ENCODE measurements around the gene NXPH3. TPM values are rescaled to one million over a fixed set of nuclear protein-coding genes. Genes with fewer than 3 reads are reported as not detected.
A peak's percentile ranks its signal among the peaks of the same experiment; 100 is the strongest.

Gene NXPH3
- total and polyA plus RNA-seq, 2 of the 13 experiments (the other 11 are each of a cell fraction or from before 2014, with no cell fraction given): 0.04 to 0.58 TPM

DNA sequence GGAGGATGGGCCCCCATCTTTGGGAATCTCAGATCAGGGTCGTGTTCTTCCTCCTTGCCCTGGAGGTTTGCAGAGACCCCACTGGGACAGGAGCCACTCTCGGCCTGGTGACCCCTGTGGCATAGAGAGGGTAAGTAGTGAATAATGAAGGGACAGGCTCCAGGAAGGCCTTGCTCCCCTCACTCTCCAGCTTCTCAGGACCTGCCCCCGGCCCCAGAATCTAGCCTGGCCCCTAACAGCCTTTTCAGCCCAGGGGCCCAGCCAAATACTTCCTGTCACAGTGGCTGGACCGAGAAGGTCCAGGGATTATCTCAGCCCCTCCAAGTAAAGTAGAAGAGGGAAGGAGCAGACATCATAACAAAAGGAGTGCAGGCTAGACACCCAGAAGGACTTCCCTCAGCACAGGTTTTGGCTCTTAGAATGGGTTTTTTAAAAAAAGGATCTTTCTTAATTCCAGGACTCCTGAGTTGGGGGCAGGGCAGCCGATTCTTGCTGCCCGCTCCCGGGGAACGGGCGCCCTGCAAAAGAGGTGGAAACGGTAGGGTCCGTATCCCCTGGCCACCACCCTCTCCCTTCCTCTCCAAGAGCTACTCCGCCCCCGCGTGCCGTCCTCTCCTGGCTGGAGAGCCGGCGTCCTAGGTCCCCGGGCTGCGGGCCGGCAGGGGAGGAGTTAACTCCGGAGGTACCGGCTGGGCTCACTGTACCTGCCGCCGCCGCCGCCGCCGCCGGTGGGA, 559 bp upstream of the NXPH3 start (continued):
- TF ChIP-seq, protein P1, sequence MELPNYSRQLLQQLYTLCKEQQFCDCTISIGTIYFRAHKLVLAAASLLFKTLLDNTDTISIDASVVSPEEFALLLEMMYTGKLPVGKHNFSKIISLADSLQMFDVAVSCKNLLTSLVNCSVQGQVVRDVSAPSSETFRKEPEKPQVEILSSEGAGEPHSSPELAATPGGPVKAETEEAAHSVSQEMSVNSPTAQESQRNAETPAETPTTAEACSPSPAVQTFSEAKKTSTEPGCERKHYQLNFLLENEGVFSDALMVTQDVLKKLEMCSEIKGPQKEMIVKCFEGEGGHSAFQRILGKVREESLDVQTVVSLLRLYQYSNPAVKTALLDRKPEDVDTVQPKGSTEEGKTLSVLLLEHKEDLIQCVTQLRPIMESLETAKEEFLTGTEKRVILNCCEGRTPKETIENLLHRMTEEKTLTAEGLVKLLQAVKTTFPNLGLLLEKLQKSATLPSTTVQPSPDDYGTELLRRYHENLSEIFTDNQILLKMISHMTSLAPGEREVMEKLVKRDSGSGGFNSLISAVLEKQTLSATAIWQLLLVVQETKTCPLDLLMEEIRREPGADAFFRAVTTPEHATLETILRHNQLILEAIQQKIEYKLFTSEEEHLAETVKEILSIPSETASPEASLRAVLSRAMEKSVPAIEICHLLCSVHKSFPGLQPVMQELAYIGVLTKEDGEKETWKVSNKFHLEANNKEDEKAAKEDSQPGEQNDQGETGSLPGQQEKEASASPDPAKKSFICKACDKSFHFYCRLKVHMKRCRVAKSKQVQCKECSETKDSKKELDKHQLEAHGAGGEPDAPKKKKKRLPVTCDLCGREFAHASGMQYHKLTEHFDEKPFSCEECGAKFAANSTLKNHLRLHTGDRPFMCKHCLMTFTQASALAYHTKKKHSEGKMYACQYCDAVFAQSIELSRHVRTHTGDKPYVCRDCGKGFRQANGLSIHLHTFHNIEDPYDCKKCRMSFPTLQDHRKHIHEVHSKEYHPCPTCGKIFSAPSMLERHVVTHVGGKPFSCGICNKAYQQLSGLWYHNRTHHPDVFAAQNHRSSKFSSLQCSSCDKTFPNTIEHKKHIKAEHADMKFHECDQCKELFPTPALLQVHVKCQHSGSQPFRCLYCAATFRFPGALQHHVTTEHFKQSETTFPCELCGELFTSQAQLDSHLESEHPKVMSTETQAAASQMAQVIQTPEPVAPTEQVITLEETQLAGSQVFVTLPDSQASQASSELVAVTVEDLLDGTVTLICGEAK (IDR thresholded peaks at IDR 0.05): no peak
- TF ChIP-seq, protein P1 (CRISPR knock-in tag; IDR thresholded peaks at IDR 0.05): no peak
- no peak for TF ChIP-seq ZMYM4 (CRISPR knock-in tag; IDR thresholded peaks at IDR 0.05)
- TF ChIP-seq RBM22 (optimal IDR thresholded peaks at IDR 0.05; ENCODE audit: low read length): no peak
- no peak for TF ChIP-seq RELA (CRISPR knock-in tag; IDR thresholded peaks at IDR 0.05)
- no peak for TF ChIP-seq NAIF1 (CRISPR knock-in tag; IDR thresholded peaks at IDR 0.05; ENCODE audit: borderline replicate concordance)
- TF ChIP-seq, protein P2, sequence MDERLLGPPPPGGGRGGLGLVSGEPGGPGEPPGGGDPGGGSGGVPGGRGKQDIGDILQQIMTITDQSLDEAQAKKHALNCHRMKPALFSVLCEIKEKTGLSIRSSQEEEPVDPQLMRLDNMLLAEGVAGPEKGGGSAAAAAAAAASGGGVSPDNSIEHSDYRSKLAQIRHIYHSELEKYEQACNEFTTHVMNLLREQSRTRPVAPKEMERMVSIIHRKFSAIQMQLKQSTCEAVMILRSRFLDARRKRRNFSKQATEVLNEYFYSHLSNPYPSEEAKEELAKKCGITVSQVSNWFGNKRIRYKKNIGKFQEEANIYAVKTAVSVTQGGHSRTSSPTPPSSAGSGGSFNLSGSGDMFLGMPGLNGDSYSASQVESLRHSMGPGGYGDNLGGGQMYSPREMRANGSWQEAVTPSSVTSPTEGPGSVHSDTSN (CRISPR knock-in tag; IDR thresholded peaks at IDR 0.05): no peak
- no peak for TF ChIP-seq PAWR (CRISPR knock-in tag; IDR thresholded peaks at IDR 0.05; ENCODE audit: borderline replicate concordance)
- TF ChIP-seq, protein P3, sequence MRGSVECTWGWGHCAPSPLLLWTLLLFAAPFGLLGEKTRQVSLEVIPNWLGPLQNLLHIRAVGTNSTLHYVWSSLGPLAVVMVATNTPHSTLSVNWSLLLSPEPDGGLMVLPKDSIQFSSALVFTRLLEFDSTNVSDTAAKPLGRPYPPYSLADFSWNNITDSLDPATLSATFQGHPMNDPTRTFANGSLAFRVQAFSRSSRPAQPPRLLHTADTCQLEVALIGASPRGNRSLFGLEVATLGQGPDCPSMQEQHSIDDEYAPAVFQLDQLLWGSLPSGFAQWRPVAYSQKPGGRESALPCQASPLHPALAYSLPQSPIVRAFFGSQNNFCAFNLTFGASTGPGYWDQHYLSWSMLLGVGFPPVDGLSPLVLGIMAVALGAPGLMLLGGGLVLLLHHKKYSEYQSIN (CRISPR knock-in tag; IDR thresholded peaks at IDR 0.05; ENCODE audit: borderline replicate concordance): no peak
- no peak for TF ChIP-seq BCL6 (CRISPR knock-in tag; IDR thresholded peaks at IDR 0.05)
- TF ChIP-seq KAT2B (IDR thresholded peaks at IDR 0.05; ENCODE audit: borderline replicate concordance, low read depth, low read length): no peak
- TF ChIP-seq, protein P4, sequence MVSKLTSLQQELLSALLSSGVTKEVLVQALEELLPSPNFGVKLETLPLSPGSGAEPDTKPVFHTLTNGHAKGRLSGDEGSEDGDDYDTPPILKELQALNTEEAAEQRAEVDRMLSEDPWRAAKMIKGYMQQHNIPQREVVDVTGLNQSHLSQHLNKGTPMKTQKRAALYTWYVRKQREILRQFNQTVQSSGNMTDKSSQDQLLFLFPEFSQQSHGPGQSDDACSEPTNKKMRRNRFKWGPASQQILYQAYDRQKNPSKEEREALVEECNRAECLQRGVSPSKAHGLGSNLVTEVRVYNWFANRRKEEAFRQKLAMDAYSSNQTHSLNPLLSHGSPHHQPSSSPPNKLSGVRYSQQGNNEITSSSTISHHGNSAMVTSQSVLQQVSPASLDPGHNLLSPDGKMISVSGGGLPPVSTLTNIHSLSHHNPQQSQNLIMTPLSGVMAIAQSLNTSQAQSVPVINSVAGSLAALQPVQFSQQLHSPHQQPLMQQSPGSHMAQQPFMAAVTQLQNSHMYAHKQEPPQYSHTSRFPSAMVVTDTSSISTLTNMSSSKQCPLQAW (CRISPR knock-in tag; IDR thresholded peaks at IDR 0.05): 0 out of 2 replicates have a peak, but pooled peaks have one; percentile 39
- no peak for TF ChIP-seq MED1 (CRISPR knock-in tag; IDR thresholded peaks at IDR 0.05)
- no peak for TF ChIP-seq ZNF7 (CRISPR knock-in tag; IDR thresholded peaks at IDR 0.05)
- no peak for TF ChIP-seq RORA (CRISPR knock-in tag; IDR thresholded peaks at IDR 0.05)
- TF ChIP-seq, protein P5, sequence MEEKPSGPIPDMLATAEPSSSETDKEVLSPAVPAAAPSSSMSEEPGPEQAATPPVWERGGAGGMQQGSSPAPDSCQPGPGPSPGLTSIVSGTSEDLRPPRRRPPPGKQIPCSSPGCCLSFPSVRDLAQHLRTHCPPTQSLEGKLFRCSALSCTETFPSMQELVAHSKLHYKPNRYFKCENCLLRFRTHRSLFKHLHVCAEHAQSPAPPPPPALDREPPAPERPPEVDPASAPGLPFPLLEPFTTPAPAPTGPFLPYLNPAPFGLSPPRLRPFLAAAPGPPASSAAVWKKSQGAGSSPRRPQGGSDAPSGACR (CRISPR knock-in tag; IDR thresholded peaks at IDR 0.05): no peak

Measured in HepG2 (cell line).